A673 (cell line): ENCODE results near the gene FAM13A. TPM values are rescaled to one million over a fixed set of nuclear protein-coding genes. Genes with fewer than 3 reads are reported as not detected.

Source experiments
- BruUV-seq: library from RNA; stranded (reverse); fragments of 400-500 nt; replicated peaks from 2 replicates; lab custom pipeline; 2021; lab: Mats Ljungman, UMichigan
- CTCF ChIA-PET: fragments of 300-600 bp; sonication (Branson Sonifier 250); formaldehyde crosslinking; loops from one replicate; lab custom pipeline; 2022; ENCODE audit warnings: antibody characterized with exemption; lab: Charles Lee
- POLR2A ChIA-PET: fragments of 300-600 bp; sonication (Branson Sonifier 250); formaldehyde crosslinking; loops from one replicate; lab custom pipeline; 2022; ENCODE audit warnings: antibody characterized with exemption; ENCODE audit not compliant: low non-redundant PET; lab: Charles Lee
- DNase-seq: peaks from one replicate; pipeline ENCODE4 v3.0.0-alpha.2; 2015; ENCODE audit warnings: low spot score
- H3K27ac ChIP-seq: fragments of 200-600 bp; sonication (generic); 2 replicates; pipeline ENCODE4 v1.5.1; 2016; ENCODE audit warnings: mixed run types, low read depth, mild to moderate bottlenecking, mixed read lengths, antibody characterized with exemption, low read length; ENCODE audit not compliant: poor library complexity, severe bottlenecking
- H3K27me3 ChIP-seq: fragments of 200-600 bp; sonication (generic); replicated peaks from 2 replicates; pipeline ENCODE4 v1.6.1; 2017; ENCODE audit warnings: mixed run types, low read depth, mild to moderate bottlenecking, mixed read lengths, antibody characterized with exemption, low read length; ENCODE audit not compliant: insufficient read depth, poor library complexity
- H3K36me3 ChIP-seq: fragments of 200-600 bp; sonication (generic); 2 replicates; pipeline ENCODE4 v1.6.1; 2016; ENCODE audit warnings: mixed run types, mild to moderate bottlenecking, mixed read lengths, antibody characterized with exemption, low read length; ENCODE audit not compliant: insufficient read depth, poor library complexity, severe bottlenecking
- H3K4me1 ChIP-seq: fragments of 200-600 bp; sonication (generic); 2 replicates; pipeline ENCODE4 v1.6.1; 2017; ENCODE audit warnings: mixed run types, mild to moderate bottlenecking, mixed read lengths, antibody characterized with exemption, low read length; ENCODE audit not compliant: insufficient read depth, poor library complexity, severe bottlenecking
- H3K4me3 ChIP-seq: fragments of 200-600 bp; sonication (generic); 2 replicates; pipeline ENCODE4 v1.5.1; 2016; ENCODE audit warnings: low read depth, mixed run types, mild to moderate bottlenecking, mixed read lengths, low read length; ENCODE audit not compliant: poor library complexity, severe bottlenecking
- H3K9me3 ChIP-seq: fragments of 200-600 bp; sonication (generic); 2 replicates; pipeline ENCODE4 v1.6.1; 2016; ENCODE audit warnings: mixed run types, low read depth, mild to moderate bottlenecking, mixed read lengths, antibody characterized with exemption, low read length; ENCODE audit not compliant: poor library complexity, severe bottlenecking
- CTCF ChIP-seq: fragments of 300-800, 200-600 bp; sonication (generic); conservative IDR thresholded peaks from 2 replicates; pipeline ENCODE4 v1.5.1; 2017; ENCODE audit warnings: low read depth, mild to moderate bottlenecking, antibody characterized with exemption, low read length, moderate library complexity, mixed read lengths
- EZH2 ChIP-seq: fragments of 200-600 bp; sonication (generic); IDR thresholded peaks from 2 replicates; pipeline ENCODE4 v1.6.1; 2017; ENCODE audit warnings: borderline replicate concordance, low read depth, mild to moderate bottlenecking, mixed read lengths, antibody characterized with exemption, low read length; ENCODE audit not compliant: poor library complexity, severe bottlenecking
- intact Hi-C: fragments of 100-400 bp; cut with micrococcal nuclease; formaldehyde crosslinking; loops from one replicate; pipeline ENCODE4 v1.10.0; 2022; ENCODE audit not compliant: unreplicated experiment
- total RNA-seq: library from RNA; stranded (reverse); gene quantifications from 2 replicates; pipeline ENCODE4 v1.2.3, GENCODE V29; 2021

The FAM13A gene
- total RNA-seq, 1 experiment from 2014 or later, result 15.5 TPM

GRCh38 chr4:88746206-88746605 lies 310.8 kb downstream of the FAM13A start:
- H3K9me3 ChIP-seq, result no peaks in the 10 kb centered on the region
- intact Hi-C loops, result no loop called here
- H3K4me1 ChIP-seq, result no peaks in the 10 kb centered on the region
- DNase-seq, result no peak
- no peak overlapping the region for H3K4me3 ChIP-seq
- ChIA-PET POLR2A (no interaction called here), CTCF (no interaction called here)
- TF ChIP-seq CTCF (no peak), EZH2 (no peak)
- no peaks in the 10 kb centered on the region for H3K27me3 ChIP-seq
- no peak overlapping the region for H3K27ac ChIP-seq
- BruUV-seq, result no TSS peak
- peaks cover 7% of the 10 kb centered on the region for H3K36me3 ChIP-seq

GRCh38 chr4:88745581-88746163 lies 311.3 kb downstream of the FAM13A start:
- H3K4me3 ChIP-seq, result no peak overlapping the region
- no peaks in the 10 kb centered on the region for H3K27me3 ChIP-seq
- intact Hi-C loops, result no loop called here
- no peak overlapping the region for H3K27ac ChIP-seq
- TF ChIP-seq EZH2, result no peak
- no peak for TF ChIP-seq CTCF
- BruUV-seq, result no TSS peak
- H3K36me3 ChIP-seq, result peaks cover 7% of the 10 kb centered on the region
- CTCF ChIA-PET, result no interaction called here
- POLR2A ChIA-PET, result no interaction called here
- H3K4me1 ChIP-seq, result no peaks in the 10 kb centered on the region
- DNase-seq, result no peak
- no peaks in the 10 kb centered on the region for H3K9me3 ChIP-seq

DNA sequence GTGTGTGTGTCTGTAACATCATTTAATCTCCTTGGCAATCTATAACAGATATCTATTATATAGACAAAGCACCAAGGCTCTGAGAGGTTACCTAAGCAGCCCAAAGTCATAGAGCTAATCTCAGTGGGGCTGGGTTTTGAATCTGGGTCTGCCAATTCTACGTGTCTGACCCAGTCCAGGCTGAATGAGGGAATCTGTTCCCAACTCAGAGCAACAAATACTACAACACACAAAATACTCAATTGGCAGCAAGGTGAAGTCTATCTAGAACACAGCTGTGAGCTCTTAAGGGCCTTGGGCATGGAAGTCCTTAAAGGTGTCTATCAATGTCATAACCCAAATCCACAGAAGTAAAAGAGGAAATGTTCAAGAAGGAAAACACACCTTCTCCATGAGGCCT lies 311.8 kb downstream of the FAM13A start:
- Histone ChIP-seq H3K27me3 (no peaks in the 10 kb centered on the region), H3K27ac (no peak overlapping the region), H3K4me3 (no peak overlapping the region), H3K9me3 (no peaks in the 10 kb centered on the region), H3K4me1 (no peaks in the 10 kb centered on the region), H3K36me3 (peaks cover 7% of the 10 kb centered on the region)
- no peak for DNase-seq
- ChIA-PET POLR2A (no interaction called here), CTCF (no interaction called here)
- no TSS peak for BruUV-seq
- intact Hi-C loops, result no loop called here
- TF ChIP-seq EZH2 (no peak), CTCF (no peak)
